ENCODE measurements around the gene TP53AIP1. TPM values are rescaled to one million over a fixed set of nuclear protein-coding genes. Genes with fewer than 3 reads are reported as not detected.

The TP53AIP1 gene
- total RNA-seq, 1 experiment from 2014 or later: not detected

DNA sequence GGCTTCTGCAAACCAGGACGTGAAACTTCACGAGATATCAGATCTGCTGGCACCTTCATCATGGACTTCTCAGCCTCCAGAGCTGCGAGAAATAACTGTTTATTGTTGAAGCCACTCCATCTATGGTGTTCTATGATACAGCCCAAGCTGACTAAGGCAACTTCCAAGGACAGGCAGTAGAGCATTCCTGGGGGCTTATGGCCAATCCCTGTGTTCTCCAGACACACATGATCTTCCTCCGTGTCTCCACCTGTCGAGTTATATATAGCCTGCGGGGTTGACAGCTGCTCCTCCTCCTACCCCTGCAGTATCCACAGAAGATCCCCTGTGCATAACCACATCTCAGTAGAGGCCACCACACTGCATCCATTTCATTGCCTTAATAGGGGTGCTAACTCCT is 11.0 kb downstream of the TP53AIP1 start:
- H3K4me3 Mint-ChIP-seq: no peak overlapping the region
- Histone ChIP-seq H3K23me2 (ENCODE audit: insufficient read length, low read depth, low read length, poor library complexity, severe bottlenecking) (no peaks in the 10 kb centered on the region), H2AK5ac (ENCODE audit: insufficient read length, low read length) (no peak overlapping the region), H4K91ac (ENCODE audit: insufficient read length, low read depth, low read length) (no peak overlapping the region), H3K56ac (ENCODE audit: insufficient read length, low read depth, low read length) (no peak overlapping the region), H2BK120ac (ENCODE audit: low read depth, low read length, poor library complexity, severe bottlenecking) (no peak overlapping the region), H2BK12ac (ENCODE audit: insufficient read length, low read depth, low read length) (no peak overlapping the region), H3K4me1 (ENCODE audit: insufficient read depth, low read length) (peaks cover 13% of the 10 kb centered on the region), H3K4me2 (ENCODE audit: insufficient read depth, insufficient read length, low read length) (no peak overlapping the region), H3K9me3 (ENCODE audit: control insufficient read depth, low read depth, low read length) (no peaks in the 10 kb centered on the region), H3T11ph (ENCODE audit: low read length) (no peak overlapping the region), H3K18ac (ENCODE audit: insufficient read length, low read depth, low read length) (no peak overlapping the region), H3K79me2 (ENCODE audit: insufficient read depth, low read length) (no peaks in the 10 kb centered on the region), H4K20me1 (ENCODE audit: control insufficient read depth, insufficient read depth, insufficient read length) (no peaks in the 10 kb centered on the region), H3K9ac (ENCODE audit: extremely low read depth, insufficient read length, low read length) (no peak overlapping the region), H3K79me1 (ENCODE audit: insufficient read depth, low read depth, low read length, poor library complexity, severe bottlenecking) (no peaks in the 10 kb centered on the region), H3K4ac (ENCODE audit: low read depth, low read length) (no peak overlapping the region), H2AFZ (ENCODE audit: low read length) (no peak overlapping the region), H4K5ac (ENCODE audit: insufficient read length, low read depth, low read length) (no peak overlapping the region), H4K8ac (replicated peaks; ENCODE audit: insufficient read length, low read depth, low read length) (no peak overlapping the region), H2BK15ac (ENCODE audit: low read depth, low read length) (no peak overlapping the region), H3K23ac (ENCODE audit: insufficient read length, low read depth, low read length) (no peak overlapping the region), H3K14ac (ENCODE audit: insufficient read depth, low read length) (no peak overlapping the region), H2BK20ac (ENCODE audit: low read depth, low read length, poor library complexity, severe bottlenecking) (no peak overlapping the region), H3K27ac (ENCODE audit: insufficient read length, low read depth, low read length) (no peak overlapping the region), H3K27me3 (ENCODE audit: insufficient read depth, low read length) (peaks cover 13% of the 10 kb centered on the region; the same call in 1 of the 2 replicates), H2BK5ac (ENCODE audit: insufficient read length, low read length) (no peak overlapping the region)
- TF ChIP-seq, protein P1, sequence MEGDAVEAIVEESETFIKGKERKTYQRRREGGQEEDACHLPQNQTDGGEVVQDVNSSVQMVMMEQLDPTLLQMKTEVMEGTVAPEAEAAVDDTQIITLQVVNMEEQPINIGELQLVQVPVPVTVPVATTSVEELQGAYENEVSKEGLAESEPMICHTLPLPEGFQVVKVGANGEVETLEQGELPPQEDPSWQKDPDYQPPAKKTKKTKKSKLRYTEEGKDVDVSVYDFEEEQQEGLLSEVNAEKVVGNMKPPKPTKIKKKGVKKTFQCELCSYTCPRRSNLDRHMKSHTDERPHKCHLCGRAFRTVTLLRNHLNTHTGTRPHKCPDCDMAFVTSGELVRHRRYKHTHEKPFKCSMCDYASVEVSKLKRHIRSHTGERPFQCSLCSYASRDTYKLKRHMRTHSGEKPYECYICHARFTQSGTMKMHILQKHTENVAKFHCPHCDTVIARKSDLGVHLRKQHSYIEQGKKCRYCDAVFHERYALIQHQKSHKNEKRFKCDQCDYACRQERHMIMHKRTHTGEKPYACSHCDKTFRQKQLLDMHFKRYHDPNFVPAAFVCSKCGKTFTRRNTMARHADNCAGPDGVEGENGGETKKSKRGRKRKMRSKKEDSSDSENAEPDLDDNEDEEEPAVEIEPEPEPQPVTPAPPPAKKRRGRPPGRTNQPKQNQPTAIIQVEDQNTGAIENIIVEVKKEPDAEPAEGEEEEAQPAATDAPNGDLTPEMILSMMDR (conservative IDR thresholded peaks at IDR 0.05): no peak
- peaks cover 74% of the 10 kb centered on the region for H3K27me3 Mint-ChIP-seq (ENCODE audit: low read depth)
- peaks cover 36 to 41% of the 10 kb centered on the region in 2 experiments for H3K4me1 Mint-ChIP-seq
- WGBS (ENCODE audit: extremely low coverage, insufficient read length, low lambda C conversion rate): no CpG with 5 or more reads among the region's 6 CpGs
- H3K36me3 Mint-ChIP-seq (ENCODE audit: insufficient read depth in 1 of 3, low read depth in 3 of 3): 0 out of 7 replicates have a peak, but pooled peaks cover 0 to 3% (median 0%) of the 10 kb centered on the region in 3 experiments
- H3K27ac Mint-ChIP-seq: no peak overlapping the region
- no peak for DNase-seq
- H3K9me3 Mint-ChIP-seq: peaks cover 0 to 3% of the 10 kb centered on the region in 2 experiments; a peak in 2 of 5 replicates
